ENCODE data around the gene SCO1.
"Not testable (repeated sequence)": the region's sequence is repeated elsewhere in the genome, so short reads cannot be mapped to it uniquely, and the experiment has no call there.

The SCO1 gene

GRCh38 chr17:10697092-10698081 lies at the start of gene SCO1, which contains the start of gene ADPRM:
SCO1 (minus strand) TSS chr17:10697533; CDS start chr17:10697507, 26 bp downstream.
ADPRM (plus strand) TSS chr17:10697594; CDS start chr17:10704927, 7,333 bp downstream.
- DNase-seq (ENCODE audit: low read depth in 2 of 2) = peak; percentile 83 to 89

- no peak for DNase-seq (ENCODE audit: low read depth in 2 of 2)
Observed at GRCh38 chr17:10745231-10745630, 47.9 kb upstream of the SCO1 start.

DNA sequence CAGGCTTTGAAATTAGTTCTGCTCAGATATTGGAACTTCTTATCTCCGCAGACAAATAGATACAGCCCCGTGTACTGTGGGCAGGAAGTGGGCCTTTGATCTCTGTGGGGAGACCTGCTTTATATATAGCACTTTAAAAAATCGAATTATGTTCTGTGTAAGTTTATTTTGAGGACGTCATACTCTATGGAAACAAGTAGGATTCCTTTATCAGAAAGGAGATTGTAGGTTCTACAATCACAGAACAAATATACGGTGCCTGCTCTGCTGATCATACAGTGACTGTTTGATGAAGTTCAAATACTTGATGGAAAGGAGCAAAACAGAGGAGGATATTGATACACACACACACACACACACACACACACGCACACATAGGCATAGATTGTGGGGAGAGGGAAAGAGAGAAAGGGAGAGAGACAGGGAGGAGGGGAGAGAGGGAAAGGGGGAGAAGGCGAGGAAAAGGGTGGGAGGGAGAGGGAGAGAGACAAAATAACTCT lies 47.2 kb upstream of the SCO1 start:
- DNase-seq (ENCODE audit: low read depth in 2 of 2) = no peak

- DNase-seq (ENCODE audit: low read depth in 2 of 2) = no peak
Observed at GRCh38 chr17:10743316-10744009, 46.1 kb upstream of the SCO1 start.

- DNase-seq (ENCODE audit: low read depth in 2 of 2) = no peak
Observed at GRCh38 chr17:10742431-10742830, 45.1 kb upstream of the SCO1 start.

DNA sequence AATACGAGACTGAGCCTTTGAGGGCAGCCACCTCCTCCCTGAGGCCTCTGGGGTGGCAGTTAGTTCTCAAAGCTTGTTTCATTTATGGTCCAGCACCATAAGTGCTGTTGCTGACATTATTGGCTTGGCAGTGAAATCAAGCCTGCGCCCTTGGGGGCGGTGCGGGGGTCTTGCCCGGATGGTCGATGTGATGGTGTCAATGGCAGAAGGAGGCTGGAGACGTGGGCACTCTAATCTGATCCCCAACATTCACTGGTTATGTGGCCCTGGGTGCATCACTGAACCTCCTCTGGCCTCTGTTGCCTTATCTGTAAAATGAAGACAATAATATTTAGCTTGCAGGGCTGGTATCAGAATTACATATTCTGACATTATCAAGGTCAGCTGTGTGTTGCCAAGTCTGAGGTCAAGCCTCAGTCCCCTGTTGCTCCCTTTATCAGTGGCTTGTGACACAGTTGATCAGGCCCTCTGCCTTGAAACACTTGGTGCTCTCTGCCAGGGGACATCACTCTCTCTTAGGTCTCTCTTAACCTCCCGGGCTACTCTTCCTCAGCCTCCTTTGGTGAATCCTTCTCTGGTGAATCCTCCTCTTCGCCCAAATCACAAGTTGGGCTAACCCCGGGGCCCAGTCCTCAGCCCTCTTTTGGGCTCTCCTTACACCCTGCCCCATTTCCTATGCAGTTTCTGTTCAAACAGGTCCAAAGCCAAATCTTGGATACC lies 44.2 kb upstream of the SCO1 start:
- no peak for DNase-seq (ENCODE audit: low read depth in 2 of 2)

- no peak for DNase-seq (ENCODE audit: low read depth in 2 of 2)
Observed at GRCh38 chr17:10739386-10739785, 42.1 kb upstream of the SCO1 start.

DNA sequence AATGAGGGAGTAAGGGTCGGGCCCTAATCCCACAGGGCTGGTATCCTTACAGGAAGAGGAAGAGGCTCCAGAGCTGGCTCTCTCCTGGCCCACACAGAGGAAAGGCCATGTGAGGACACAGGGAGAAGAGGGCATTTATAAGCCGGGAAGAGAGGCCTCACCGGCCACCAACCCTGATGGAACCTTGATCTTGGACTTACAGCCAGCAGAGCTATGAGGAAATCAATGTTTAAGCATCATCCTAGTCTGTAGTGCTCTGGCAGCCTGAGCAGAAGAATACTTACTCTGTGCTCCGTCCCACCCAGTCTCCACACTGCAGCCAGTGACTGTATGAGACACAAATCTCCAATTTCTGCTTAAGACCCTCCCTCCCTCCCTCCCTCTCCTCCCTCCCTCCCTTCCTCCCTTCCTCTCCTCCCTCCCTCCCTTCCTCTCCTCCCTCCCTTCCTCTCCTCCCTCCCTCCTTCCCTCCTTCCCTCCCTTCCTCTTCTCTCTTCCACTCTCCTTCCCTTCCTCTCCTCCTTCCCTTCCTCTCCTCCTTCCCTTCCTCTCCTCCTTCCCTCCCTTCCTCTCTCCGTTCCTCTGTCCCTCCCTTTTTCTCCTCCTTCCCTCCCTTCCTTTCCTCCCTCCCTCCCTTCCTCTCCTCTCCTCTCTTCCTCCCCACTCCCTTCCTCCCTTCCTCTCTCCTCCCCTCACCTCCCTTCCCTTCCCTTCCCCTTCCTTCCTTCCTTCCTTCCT lies 41.4 kb upstream of the SCO1 start:
- DNase-seq (ENCODE audit: low read depth in 2 of 2) = no peak

- DNase-seq (ENCODE audit: low read depth in 2 of 2) = no peak
Observed at GRCh38 chr17:10737736-10738135, 40.4 kb upstream of the SCO1 start.

DNA sequence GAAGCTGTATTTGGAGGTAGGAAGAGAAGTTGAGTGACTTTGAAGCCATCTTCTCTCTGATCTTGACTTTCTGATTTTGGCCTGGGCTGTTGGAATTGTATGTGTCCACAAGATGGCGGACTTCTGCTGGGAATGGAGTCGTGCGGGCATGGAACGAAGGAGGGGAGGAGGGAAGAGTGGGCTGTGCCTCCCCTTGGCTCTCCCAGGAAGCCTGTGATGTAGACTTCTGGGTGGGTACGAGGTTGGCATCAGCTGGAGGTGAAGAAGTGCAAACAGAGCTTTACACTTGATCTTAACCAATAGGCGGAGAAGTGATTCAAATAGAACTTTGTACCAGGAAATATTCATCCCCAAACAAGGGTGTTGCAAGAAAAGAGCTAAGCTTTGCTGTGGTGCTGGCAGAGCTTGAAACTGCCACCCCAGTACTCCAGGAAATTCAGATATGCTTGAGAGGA lies 39.9 kb upstream of the SCO1 start:
- DNase-seq (ENCODE audit: low read depth in 2 of 2) = peak in 1 of 2 donors; percentile 12

DNA sequence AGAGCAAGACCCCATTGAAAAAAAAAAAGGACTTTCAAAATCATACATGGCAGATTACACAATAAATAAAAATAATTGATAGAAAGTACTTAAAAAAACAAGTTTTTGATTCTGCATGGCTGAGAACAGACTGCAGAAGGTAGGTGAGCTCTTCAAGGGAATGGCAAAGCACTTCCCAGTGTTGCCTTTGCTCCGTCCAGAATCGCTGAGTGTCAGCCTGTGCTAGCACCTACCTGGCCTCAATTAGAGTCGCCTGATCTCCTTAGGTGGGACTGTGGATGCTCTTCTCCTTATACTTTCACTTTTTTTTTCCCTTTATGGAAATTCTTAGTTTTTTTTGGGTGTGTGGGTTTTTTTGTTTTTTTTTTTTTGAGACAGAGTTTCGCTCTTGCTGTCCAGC lies 38.5 kb upstream of the SCO1 start:
- no peak for DNase-seq (ENCODE audit: low read depth in 2 of 2)

GRCh38 chr17:10735251-10735650 lies 37.9 kb upstream of the SCO1 start:
- DNase-seq (ENCODE audit: low read depth in 2 of 2) = no peak

- no peak for DNase-seq (ENCODE audit: low read depth in 2 of 2)
Observed at GRCh38 chr17:10733666-10734065, 36.3 kb upstream of the SCO1 start.

- DNase-seq (ENCODE audit: low read depth in 2 of 2) = not testable (repeated sequence)
Observed at GRCh38 chr17:10732121-10732520, 34.8 kb upstream of the SCO1 start.

DNA sequence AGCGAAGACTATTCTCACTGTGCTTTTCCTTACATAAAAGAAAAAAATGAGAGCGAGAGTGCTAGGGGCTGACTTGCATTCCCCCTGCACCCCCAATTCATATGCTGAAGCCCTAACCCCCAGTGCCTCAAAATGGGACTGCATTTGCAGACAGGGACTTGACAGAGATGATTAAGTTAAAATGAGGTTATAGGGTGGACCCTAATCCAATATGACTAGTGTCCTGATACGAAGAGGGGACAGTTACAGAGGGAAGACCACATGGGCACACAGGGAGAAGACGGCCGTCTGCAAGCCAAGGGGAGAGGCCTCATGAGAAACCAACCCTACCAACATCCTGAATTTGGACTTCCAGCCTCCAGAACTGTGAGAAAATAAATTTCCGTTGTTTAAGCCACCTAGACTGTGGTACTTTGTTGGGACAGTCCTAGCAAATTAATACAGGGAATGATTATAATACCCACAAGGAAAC lies 34.1 kb upstream of the SCO1 start:
- no peak for DNase-seq (ENCODE audit: low read depth in 2 of 2)

GRCh38 chr17:10730247-10730646 lies 32.9 kb upstream of the SCO1 start:
- DNase-seq (ENCODE audit: low read depth in 2 of 2) = not testable (repeated sequence)

GRCh38 chr17:10729334-10730193 lies 32.2 kb upstream of the SCO1 start, which contains the start of gene TMEM220:
TMEM220 (minus strand) TSS chr17:10730023; CDS start chr17:10729851, 172 bp downstream.
- peak; percentile 23 to 33 for DNase-seq (ENCODE audit: low read depth in 2 of 2)

DNA sequence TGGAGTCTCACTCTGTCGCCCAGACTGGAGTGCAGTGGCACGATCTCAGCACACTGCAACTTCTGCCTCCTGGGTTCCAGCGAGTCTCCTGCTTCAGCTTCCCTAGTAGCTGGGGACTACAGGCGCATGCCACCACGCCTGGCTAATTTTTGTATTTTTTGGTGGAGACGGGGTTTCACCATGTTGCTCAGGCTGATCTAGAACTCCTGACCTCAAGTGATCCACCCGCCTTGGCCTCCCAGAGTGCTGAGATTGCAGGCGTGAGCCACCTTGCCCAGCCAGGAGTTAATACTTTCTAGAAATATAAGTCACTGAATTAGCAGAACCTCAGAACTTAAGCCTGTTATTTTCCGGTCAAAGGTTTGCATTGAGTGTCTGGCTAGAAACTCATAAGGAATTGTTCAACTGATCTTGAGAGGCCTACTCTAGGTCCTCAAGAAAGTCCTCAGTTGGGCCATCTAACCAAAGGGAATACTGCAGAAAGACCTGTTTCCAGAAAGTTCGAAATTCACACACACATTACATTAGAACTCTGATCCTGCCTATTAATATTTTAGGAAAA lies 31.1 kb upstream of the SCO1 start:
- DNase-seq (ENCODE audit: low read depth in 2 of 2) = no peak

GRCh38 chr17:10727192-10727591 lies 29.9 kb upstream of the SCO1 start:
- no peak for DNase-seq (ENCODE audit: low read depth in 2 of 2)

Data from stimulated activated CD8-positive, alpha-beta memory T cell treated with anti-CD3 and anti-CD28 coated beads, Interleukin-2, amount 100 ng/mL, for 48 hours (primary cell).